DOHH2 (cell line): ENCODE measurements around the gene AANAT.

ENCODE experiments used
- CTCF ChIP-seq: fragments of 200-600 bp; sonication (generic); IDR thresholded peaks from one replicate; pipeline ENCODE4 v1.5.1; 2014; ENCODE audit warnings: antibody characterized with exemption, mild to moderate bottlenecking, low read depth, low read length; ENCODE audit not compliant: poor library complexity, severe bottlenecking
- EZH2phosphoT487 ChIP-seq: fragments of 200-600 bp; sonication (generic); IDR thresholded peaks from 2 replicates; pipeline ENCODE4 v1.6.1; 2017; ENCODE audit warnings: borderline replicate concordance, mild to moderate bottlenecking, antibody characterized with exemption, low read length, moderate library complexity, mixed read lengths

GRCh38 chr17:76438906-76439305 lies 28.5 kb upstream of the AANAT start:
- TF ChIP-seq CTCF, result no peak
- TF ChIP-seq EZH2phosphoT487, result no peak
